Measurements from ENCODE around the gene SHISA5. TPM values are rescaled to one million over a fixed set of nuclear protein-coding genes. Genes with fewer than 3 reads are reported as not detected.

SHISA5 gene
- total and polyA plus RNA-seq, 2 experiments from 2014 or later: 146 to 166 TPM

DNA sequence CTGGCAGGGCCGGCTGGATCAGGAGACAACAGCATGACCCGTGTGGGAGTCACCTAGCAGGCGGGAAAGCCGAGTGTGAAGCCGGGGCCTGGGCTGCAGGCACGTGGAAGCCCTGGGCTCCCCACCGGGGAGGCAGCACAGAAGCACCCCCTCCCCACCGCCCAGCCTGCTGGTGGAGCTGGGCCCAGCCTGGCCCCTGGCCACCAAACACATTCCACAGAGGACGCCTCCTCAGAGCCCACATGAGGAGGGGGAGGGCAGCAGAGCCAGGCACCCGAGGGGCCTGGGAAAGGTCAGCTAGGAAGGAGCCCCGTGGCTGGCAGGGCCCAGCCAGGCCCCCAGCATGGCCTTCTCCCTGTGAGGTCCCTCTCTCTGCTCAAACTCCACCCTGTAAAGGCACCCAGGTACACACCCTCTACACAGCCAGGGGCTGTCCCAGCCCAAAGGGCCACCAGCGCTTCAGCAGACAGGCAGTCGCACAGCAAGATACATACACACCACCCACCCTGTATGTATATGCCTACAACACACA lies 78.6 kb downstream of the SHISA5 start:
- TF ChIP-seq REST (IDR thresholded peaks at IDR 0.05; ENCODE audit: unreplicated experiment) (no peak), ZNF331 (CRISPR knock-in tag; IDR thresholded peaks at IDR 0.05; ENCODE audit: low read depth) (no peak), EZH2 (IDR thresholded peaks at IDR 0.05; ENCODE audit: low read depth, unreplicated experiment) (no peak), CREB1 (CRISPR knock-in tag; IDR thresholded peaks at IDR 0.05; ENCODE audit: low read depth) (no peak), POLR2AphosphoS5 (IDR thresholded peaks at IDR 0.05; ENCODE audit: low read depth) (no peak), ZNF462 (CRISPR knock-in tag; IDR thresholded peaks at IDR 0.05) (no peak), CTCF (conservative IDR thresholded peaks at IDR 0.05; ENCODE audit: low read depth in 2 of 2) (no peak), STAT1 (IDR thresholded peaks at IDR 0.05; ENCODE audit: unreplicated experiment) (no peak), ZNF114 (CRISPR knock-in tag; IDR thresholded peaks at IDR 0.05) (no peak), JUNB (IDR thresholded peaks at IDR 0.05; ENCODE audit: unreplicated experiment) (no peak), NANOG (IDR thresholded peaks at IDR 0.05; ENCODE audit: borderline replicate concordance) (no peak), EZH2phosphoT487 (IDR thresholded peaks at IDR 0.05; ENCODE audit: unreplicated experiment) (no peak)
- Histone ChIP-seq H3K9me2 (ENCODE audit: insufficient read depth) (no peaks in the 10 kb centered on the region), H3K36me3 (ENCODE audit: insufficient read depth) (no peaks in the 10 kb centered on the region; the same call in 1 of the 2 replicates), H3K79me2 (replicated peaks; ENCODE audit: insufficient read depth) (peaks cover 63% of the 10 kb centered on the region), H3K27me3 (ENCODE audit: insufficient read depth) (no peaks in the 10 kb centered on the region), H3K4me1 (ENCODE audit: insufficient read depth) (peaks cover 20% of the 10 kb centered on the region), H4K20me1 (replicated peaks; ENCODE audit: insufficient read depth) (peaks cover 33% of the 10 kb centered on the region), H3K4me2 (no peak overlapping the region), H2AFZ (no peak overlapping the region), H3F3A (replicated peaks; ENCODE audit: low read depth) (peaks cover 2% of the 10 kb centered on the region), H3K4me3 (no peak overlapping the region), H3K27ac (ENCODE audit: low read depth) (no peak overlapping the region)
- peak overlapping the region; percentile 57 for H3K27ac Mint-ChIP-seq
- DNase-seq (ENCODE audit: low spot score): no peak
- H3K36me3 Mint-ChIP-seq (ENCODE audit: low read depth): peaks cover 38% of the 10 kb centered on the region
- H3K9me3 Mint-ChIP-seq: peaks cover 3% of the 10 kb centered on the region; the same call in 1 of the 3 replicates
- peaks cover 40% of the 10 kb centered on the region for H3K4me1 Mint-ChIP-seq
- H3K4me3 Mint-ChIP-seq: peak overlapping the region; percentile 4; the same call in 2 of the 3 replicates
- H3K27me3 Mint-ChIP-seq (ENCODE audit: insufficient read depth, low read depth, poor library complexity): peaks cover 14% of the 10 kb centered on the region
- ATAC-seq: no peak

All from GM23338 (cell line).